Fibroblast of mammary gland (primary cell): ENCODE results near the gene NID1.

ENCODE experiments used
- DNase-seq: peaks from one replicate; pipeline ENCODE4 v3.0.0-alpha.2; 2010; ENCODE audit warnings: low read depth
- H3K4me3 ChIP-seq: 2 replicates; pipeline ENCODE4 v1.5.1; 2011; ENCODE audit warnings: low read depth, mild to moderate bottlenecking, low read length, moderate library complexity; ENCODE audit not compliant: control insufficient read depth
- TF ChIP-seq, protein P1 (sequence below): conservative IDR thresholded peaks from 2 replicates; pipeline ENCODE4 v1.5.1; 2011; ENCODE audit warnings: low read depth, low read length, inconsistent platforms; ENCODE audit not compliant: control insufficient read depth, insufficient read depth

Gene NID1

DNA sequence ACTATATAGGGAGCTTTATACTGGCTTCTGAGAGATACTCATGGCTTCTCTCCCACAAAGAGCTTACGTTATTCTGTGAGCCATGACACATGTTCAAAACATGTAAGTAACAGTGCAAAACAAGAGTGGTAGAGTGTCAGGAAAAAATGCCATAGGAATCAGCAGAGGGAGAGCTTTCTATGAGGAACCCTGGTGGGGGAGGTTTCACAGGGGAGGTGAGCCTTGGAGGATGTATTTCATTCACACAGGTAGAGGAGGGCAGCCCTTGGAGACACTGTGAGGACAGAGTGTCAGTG lies 125.5 kb downstream of the NID1 start:
- DNase-seq, result peak; percentile 41
- H3K4me3 ChIP-seq, result no peak overlapping the region
- TF ChIP-seq, protein P1, sequence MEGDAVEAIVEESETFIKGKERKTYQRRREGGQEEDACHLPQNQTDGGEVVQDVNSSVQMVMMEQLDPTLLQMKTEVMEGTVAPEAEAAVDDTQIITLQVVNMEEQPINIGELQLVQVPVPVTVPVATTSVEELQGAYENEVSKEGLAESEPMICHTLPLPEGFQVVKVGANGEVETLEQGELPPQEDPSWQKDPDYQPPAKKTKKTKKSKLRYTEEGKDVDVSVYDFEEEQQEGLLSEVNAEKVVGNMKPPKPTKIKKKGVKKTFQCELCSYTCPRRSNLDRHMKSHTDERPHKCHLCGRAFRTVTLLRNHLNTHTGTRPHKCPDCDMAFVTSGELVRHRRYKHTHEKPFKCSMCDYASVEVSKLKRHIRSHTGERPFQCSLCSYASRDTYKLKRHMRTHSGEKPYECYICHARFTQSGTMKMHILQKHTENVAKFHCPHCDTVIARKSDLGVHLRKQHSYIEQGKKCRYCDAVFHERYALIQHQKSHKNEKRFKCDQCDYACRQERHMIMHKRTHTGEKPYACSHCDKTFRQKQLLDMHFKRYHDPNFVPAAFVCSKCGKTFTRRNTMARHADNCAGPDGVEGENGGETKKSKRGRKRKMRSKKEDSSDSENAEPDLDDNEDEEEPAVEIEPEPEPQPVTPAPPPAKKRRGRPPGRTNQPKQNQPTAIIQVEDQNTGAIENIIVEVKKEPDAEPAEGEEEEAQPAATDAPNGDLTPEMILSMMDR, result no peak

DNA sequence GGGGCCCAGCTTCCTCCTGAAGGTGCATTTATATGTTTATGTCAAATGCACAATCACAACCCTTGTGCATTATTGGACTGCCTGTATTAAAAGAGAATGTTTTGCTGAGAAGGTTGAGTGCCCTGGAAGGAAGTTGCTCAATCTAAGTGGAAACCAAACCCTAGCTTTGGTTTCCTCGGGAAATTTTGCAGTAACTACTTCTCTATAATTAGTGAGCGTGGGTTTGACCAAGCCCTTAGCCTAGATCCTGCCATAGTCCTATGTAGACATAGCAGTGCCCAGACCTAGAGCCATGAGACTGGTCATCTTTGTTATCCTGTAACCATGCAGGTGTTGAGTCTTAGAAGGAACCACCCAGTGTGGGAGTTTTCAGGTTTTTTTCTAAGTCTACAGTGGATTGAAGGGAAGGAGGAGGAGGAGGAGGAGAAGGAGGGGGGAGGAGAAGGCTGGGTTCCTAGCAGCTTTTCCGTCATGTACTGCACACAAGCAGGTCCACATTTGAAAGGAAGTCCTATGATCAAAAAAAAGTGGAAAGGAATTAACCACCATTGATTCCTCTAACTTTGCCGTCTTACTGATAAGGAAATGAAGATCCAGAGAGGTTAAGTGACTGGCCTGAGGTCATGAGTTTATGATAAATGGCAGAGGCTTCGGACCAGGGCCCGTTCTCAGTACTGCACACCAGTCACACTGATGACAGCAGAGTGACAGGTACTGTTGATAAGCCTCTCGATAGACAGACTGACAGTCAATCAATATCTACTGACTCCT lies 126.0 kb downstream of the NID1 start:
- DNase-seq, result no peak
- H3K4me3 ChIP-seq, result no peak overlapping the region
- TF ChIP-seq, protein P1, result no peak

DNA sequence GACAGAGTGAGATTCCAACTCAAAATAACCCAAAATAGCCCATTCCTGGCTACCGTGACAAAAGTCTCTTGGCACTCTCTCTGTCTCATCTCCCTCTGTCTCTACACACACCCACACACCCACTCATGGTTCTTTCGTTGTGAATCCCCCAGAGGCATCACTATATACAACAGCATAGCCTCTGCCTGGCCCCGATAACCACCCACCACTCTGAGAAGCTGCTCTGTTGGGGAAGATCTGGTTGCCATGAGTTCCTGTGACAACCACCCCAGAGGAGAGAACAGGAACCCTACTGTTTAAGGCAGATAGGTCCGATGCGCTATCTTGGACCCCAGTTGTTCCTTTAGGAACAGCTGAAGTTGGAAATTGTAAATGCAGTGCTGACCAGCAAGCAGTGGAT lies 127.8 kb downstream of the NID1 start:
- TF ChIP-seq, protein P1, result no peak
- DNase-seq, result no peak
- H3K4me3 ChIP-seq, result no peak overlapping the region

GRCh38 chr1:235935235-235936225 lies 129.4 kb downstream of the NID1 start:
- DNase-seq, result no peak
- no peak overlapping the region for H3K4me3 ChIP-seq
- TF ChIP-seq, protein P1, result no peak

DNA sequence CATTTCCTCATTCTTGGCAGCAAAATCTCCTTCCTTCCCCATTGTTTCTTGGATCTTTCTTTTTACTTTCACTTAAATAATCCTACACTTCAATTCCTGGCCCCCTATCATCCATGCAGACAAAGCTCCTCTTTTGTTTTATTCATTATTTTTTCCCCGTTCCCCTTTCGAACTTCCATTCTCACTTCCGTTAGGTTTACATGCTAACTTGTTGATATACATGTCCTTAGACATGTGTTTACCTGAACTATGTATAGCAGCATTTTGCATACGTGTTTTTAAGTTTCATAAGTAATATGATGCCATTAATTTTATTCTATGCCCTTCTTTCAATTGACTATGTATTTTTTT lies 131.1 kb downstream of the NID1 start:
- no peak for DNase-seq
- no peak overlapping the region for H3K4me3 ChIP-seq
- TF ChIP-seq, protein P1, result no peak

DNA sequence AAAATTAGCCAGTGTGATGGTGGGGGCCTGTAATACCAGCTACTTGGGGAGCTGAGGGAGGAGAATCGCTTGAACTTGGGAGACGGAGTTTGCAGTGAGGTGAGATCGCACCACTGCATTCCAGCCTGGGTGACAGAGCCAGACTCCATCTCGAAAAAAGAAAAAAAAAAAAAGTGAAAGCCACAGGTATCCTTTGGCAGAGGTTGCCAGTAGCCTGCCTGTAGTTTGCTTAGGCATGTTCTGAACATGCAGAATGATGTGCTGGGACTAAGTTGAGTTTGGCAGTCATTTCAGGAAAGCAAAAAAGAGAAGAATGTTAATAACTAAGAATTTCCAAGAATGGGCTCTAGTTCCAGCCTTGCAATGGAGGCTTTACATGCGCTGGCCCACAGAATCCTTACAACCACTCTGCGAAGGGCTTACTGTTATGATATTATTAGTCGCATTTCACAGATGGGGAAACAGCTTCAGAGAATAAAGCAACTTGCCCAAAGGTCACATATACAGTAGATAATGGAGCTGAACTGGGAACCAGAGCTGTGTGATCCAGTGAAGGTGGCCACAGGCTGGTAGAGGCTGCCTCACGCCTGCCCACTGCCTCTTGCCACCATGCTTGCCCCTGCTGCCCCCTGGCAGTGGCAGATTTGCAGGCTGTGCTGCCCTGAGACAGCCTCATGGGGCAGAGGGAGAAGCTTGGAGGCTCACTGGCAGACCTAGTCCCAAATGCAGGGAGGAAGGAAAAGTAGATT lies 131.7 kb downstream of the NID1 start:
- no peak overlapping the region for H3K4me3 ChIP-seq
- no peak for DNase-seq
- TF ChIP-seq, protein P1, result no peak
